GM19351 (cell line): ENCODE results near the gene DCAF10.
"Not testable (repeated sequence)": the region's sequence is repeated elsewhere in the genome, so short reads cannot be mapped to it uniquely, and the experiment has no call there.

Source experiments
- ATAC-seq: cut with Tn5 transposase; IDR thresholded peaks from one replicate; pipeline ENCODE4 v1.9.1; 2021; ENCODE audit warnings: mild to moderate bottlenecking, moderate library complexity; ENCODE audit not compliant: unreplicated experiment

Gene DCAF10

GRCh38 chr9:37800631-37801286, at the start of gene DCAF10:
TSS of gene DCAF10 (plus strand) at chr9:37800797. CDS start at chr9:37800867, 70 bp downstream.
- ATAC-seq, result peak; percentile 77

GRCh38 chr9:37751186-37751585, 49.4 kb upstream of the DCAF10 start:
- no peak for ATAC-seq

- not testable (repeated sequence) for ATAC-seq
Measured at GRCh38 chr9:37751704-37752103, 48.9 kb upstream of the DCAF10 start.

- ATAC-seq, result not testable (repeated sequence)
Measured at GRCh38 chr9:37752112-37752511, 48.5 kb upstream of the DCAF10 start.

- no peak for ATAC-seq
Measured at GRCh38 chr9:37752642-37753488, 47.7 kb upstream of the DCAF10 start.

GRCh38 chr9:37753489-37754190, 47.0 kb upstream of the DCAF10 start, which contains the start of gene TRMT10B:
TSS of gene TRMT10B (plus strand) at chr9:37753805. CDS start at chr9:37761932, 8,127 bp downstream.
- peak; percentile 93 for ATAC-seq

- no peak for ATAC-seq
Measured at GRCh38 chr9:37758747-37759146, 41.9 kb upstream of the DCAF10 start.

GRCh38 chr9:37760416-37761161, 40.0 kb upstream of the DCAF10 start:
- no peak for ATAC-seq

- ATAC-seq, result no peak
Measured at GRCh38 chr9:37761511-37761910, 39.1 kb upstream of the DCAF10 start.

- ATAC-seq, result not testable (repeated sequence)
Measured at GRCh38 chr9:37765263-37765662, 35.3 kb upstream of the DCAF10 start.

- no peak for ATAC-seq
Measured at GRCh38 chr9:37769306-37769705, 31.3 kb upstream of the DCAF10 start.

- ATAC-seq, result no peak
Measured at GRCh38 chr9:37769995-37770394, 30.6 kb upstream of the DCAF10 start.

- ATAC-seq, result no peak
Measured at GRCh38 chr9:37775216-37775919, 25.2 kb upstream of the DCAF10 start.

GRCh38 chr9:37776328-37776727, 24.3 kb upstream of the DCAF10 start:
- no peak for ATAC-seq

- ATAC-seq, result no peak
Measured at GRCh38 chr9:37778534-37778933, 22.1 kb upstream of the DCAF10 start.

- no peak for ATAC-seq
Measured at GRCh38 chr9:37784291-37784615, 16.3 kb upstream of the DCAF10 start.

GRCh38 chr9:37784616-37785483, 15.7 kb upstream of the DCAF10 start, which contains the start of gene EXOSC3:
TSS of gene EXOSC3 (minus strand) at chr9:37785064. CDS start at chr9:37785044, 20 bp downstream.
- ATAC-seq, result peak; percentile 94

GRCh38 chr9:37787059-37787458, 13.5 kb upstream of the DCAF10 start:
- no peak for ATAC-seq

- no peak for ATAC-seq
Measured at GRCh38 chr9:37788332-37788731, 12.3 kb upstream of the DCAF10 start.
